ENCODE data around the gene SIK3. TPM values are rescaled to one million over a fixed set of nuclear protein-coding genes. Genes with fewer than 3 reads are reported as not detected.
A peak's percentile ranks its signal among the peaks of the same experiment; 100 is the strongest.

Gene SIK3
- total RNA-seq, 1 donor from 2014 or later: 24.4 TPM

- Histone ChIP-seq H3K9me3 (ENCODE audit: low read depth) (no peaks in the 10 kb centered on the region), H3K9ac (no peak overlapping the region), H3K4me3 (no peak overlapping the region), H3F3A (ENCODE audit: low read depth) (no peaks in the 10 kb centered on the region), H3K27ac (no peak overlapping the region), H3K79me2 (ENCODE audit: low read depth) (no peaks in the 10 kb centered on the region), H3K27me3 (no peaks in the 10 kb centered on the region), H3K4me1 (no peaks in the 10 kb centered on the region), H3K4me2 (no peak overlapping the region), H2AFZ (replicated peaks) (peak overlapping the region; percentile 26), H4K20me1 (ENCODE audit: low read depth) (no peaks in the 10 kb centered on the region), H3K36me3 (no peaks in the 10 kb centered on the region)
- H3K4me3 Mint-ChIP-seq: no peak overlapping the region
- peaks cover 10% of the 10 kb centered on the region for H3K27me3 Mint-ChIP-seq (ENCODE audit: insufficient read depth, low read depth)
- no peak overlapping the region for H3K27ac Mint-ChIP-seq
- H3K4me1 Mint-ChIP-seq: no peaks in the 10 kb centered on the region
- no peaks in the 10 kb centered on the region for H3K36me3 Mint-ChIP-seq
- DNase-seq (ENCODE audit: low spot score): no peak
- no peaks in the 10 kb centered on the region for H3K9me3 Mint-ChIP-seq
- TF ChIP-seq EZH2 (IDR thresholded peaks at IDR 0.05): no peak
- TF ChIP-seq, protein P1, sequence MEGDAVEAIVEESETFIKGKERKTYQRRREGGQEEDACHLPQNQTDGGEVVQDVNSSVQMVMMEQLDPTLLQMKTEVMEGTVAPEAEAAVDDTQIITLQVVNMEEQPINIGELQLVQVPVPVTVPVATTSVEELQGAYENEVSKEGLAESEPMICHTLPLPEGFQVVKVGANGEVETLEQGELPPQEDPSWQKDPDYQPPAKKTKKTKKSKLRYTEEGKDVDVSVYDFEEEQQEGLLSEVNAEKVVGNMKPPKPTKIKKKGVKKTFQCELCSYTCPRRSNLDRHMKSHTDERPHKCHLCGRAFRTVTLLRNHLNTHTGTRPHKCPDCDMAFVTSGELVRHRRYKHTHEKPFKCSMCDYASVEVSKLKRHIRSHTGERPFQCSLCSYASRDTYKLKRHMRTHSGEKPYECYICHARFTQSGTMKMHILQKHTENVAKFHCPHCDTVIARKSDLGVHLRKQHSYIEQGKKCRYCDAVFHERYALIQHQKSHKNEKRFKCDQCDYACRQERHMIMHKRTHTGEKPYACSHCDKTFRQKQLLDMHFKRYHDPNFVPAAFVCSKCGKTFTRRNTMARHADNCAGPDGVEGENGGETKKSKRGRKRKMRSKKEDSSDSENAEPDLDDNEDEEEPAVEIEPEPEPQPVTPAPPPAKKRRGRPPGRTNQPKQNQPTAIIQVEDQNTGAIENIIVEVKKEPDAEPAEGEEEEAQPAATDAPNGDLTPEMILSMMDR (IDR thresholded peaks at IDR 0.05): no peak
- TF ChIP-seq EZH2phosphoT487 (IDR thresholded peaks at IDR 0.05): no peak
These were observed 287.0 kb downstream of the SIK3 start for GRCh38 chr11:116811194-116811593.

GRCh38 chr11:116808262-116809175, 289.7 kb downstream of the SIK3 start:
- Histone ChIP-seq H3K79me2 (ENCODE audit: low read depth) (no peaks in the 10 kb centered on the region), H3K9ac (no peak overlapping the region), H3K4me3 (no peak overlapping the region), H3F3A (ENCODE audit: low read depth) (no peaks in the 10 kb centered on the region), H3K27me3 (no peaks in the 10 kb centered on the region), H3K9me3 (ENCODE audit: low read depth) (no peaks in the 10 kb centered on the region), H3K36me3 (no peaks in the 10 kb centered on the region), H2AFZ (replicated peaks) (no peak overlapping the region), H3K4me1 (no peaks in the 10 kb centered on the region), H3K4me2 (no peak overlapping the region), H4K20me1 (ENCODE audit: low read depth) (no peaks in the 10 kb centered on the region), H3K27ac (no peak overlapping the region)
- DNase-seq (ENCODE audit: low spot score): no peak
- peaks cover 8% of the 10 kb centered on the region for H3K27me3 Mint-ChIP-seq (ENCODE audit: insufficient read depth, low read depth)
- H3K36me3 Mint-ChIP-seq: no peaks in the 10 kb centered on the region
- TF ChIP-seq EZH2 (IDR thresholded peaks at IDR 0.05) (no peak), EZH2phosphoT487 (IDR thresholded peaks at IDR 0.05) (no peak)
- TF ChIP-seq, protein P1 (IDR thresholded peaks at IDR 0.05): no peak
- no peak overlapping the region for H3K27ac Mint-ChIP-seq
- H3K4me3 Mint-ChIP-seq: no peak overlapping the region
- H3K9me3 Mint-ChIP-seq: no peaks in the 10 kb centered on the region
- no peaks in the 10 kb centered on the region for H3K4me1 Mint-ChIP-seq

GRCh38 chr11:116807601-116808261, 290.5 kb downstream of the SIK3 start:
- DNase-seq (ENCODE audit: low spot score): no peak
- no peak overlapping the region for H3K4me3 ChIP-seq
- H2AFZ ChIP-seq (replicated peaks): no peak overlapping the region
- no peak overlapping the region for H3K27ac ChIP-seq
- H4K20me1 ChIP-seq (ENCODE audit: low read depth): no peaks in the 10 kb centered on the region
- no peaks in the 10 kb centered on the region for H3K36me3 ChIP-seq
- no peak overlapping the region for H3K27ac Mint-ChIP-seq
- no peaks in the 10 kb centered on the region for H3K9me3 ChIP-seq (ENCODE audit: low read depth)
- no peak overlapping the region for H3K9ac ChIP-seq
- H3K79me2 ChIP-seq (ENCODE audit: low read depth): no peaks in the 10 kb centered on the region
- H3K4me2 ChIP-seq: no peak overlapping the region
- no peaks in the 10 kb centered on the region for H3K27me3 ChIP-seq
- no peaks in the 10 kb centered on the region for H3K4me1 Mint-ChIP-seq
- H3K4me1 ChIP-seq: no peaks in the 10 kb centered on the region
- peaks cover 8% of the 10 kb centered on the region for H3K27me3 Mint-ChIP-seq (ENCODE audit: insufficient read depth, low read depth)
- no peak overlapping the region for H3K4me3 Mint-ChIP-seq
- H3F3A ChIP-seq (ENCODE audit: low read depth): no peaks in the 10 kb centered on the region
- no peaks in the 10 kb centered on the region for H3K36me3 Mint-ChIP-seq
- H3K9me3 Mint-ChIP-seq: no peaks in the 10 kb centered on the region
- TF ChIP-seq, protein P1 (IDR thresholded peaks at IDR 0.05): no peak
- no peak for TF ChIP-seq EZH2phosphoT487 (IDR thresholded peaks at IDR 0.05)
- no peak for TF ChIP-seq EZH2 (IDR thresholded peaks at IDR 0.05)

Measured in neural progenitor cell (in vitro differentiated cells).